ENCODE results near the gene WNT3. TPM values are rescaled to one million over a fixed set of nuclear protein-coding genes. Genes with fewer than 3 reads are reported as not detected.

WNT3 gene
- total and polyA plus RNA-seq, 2 experiments from 2014 or later: 2.7 to 3.4 TPM

DNA sequence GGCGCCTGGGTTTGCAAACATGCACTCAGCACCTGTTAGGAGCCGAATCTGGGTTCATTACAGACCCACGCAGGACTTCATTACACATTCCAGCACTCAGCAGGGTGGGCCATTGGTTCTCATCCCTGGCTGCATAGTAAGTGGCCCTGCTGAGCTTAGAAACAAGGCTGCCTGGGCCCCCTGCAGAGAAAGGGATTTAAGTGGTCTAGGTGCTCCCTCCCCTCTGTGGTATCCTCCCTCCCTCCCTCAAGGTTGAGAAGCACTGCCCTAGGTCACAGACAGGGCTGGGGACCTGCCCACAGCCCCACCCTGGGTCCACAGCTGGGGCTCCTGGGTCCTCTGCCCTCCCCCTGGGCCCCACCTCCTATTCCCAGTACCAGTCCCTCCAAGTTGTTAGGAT lies 28.3 kb downstream of the WNT3 start:
- Histone ChIP-seq H4K20me1 (replicated peaks; ENCODE audit: insufficient read depth) (no peaks in the 10 kb centered on the region), H3K4me3 (no peak overlapping the region), H3K36me3 (ENCODE audit: insufficient read depth) (no peaks in the 10 kb centered on the region), H3K27me3 (ENCODE audit: insufficient read depth) (peaks cover 32% of the 10 kb centered on the region), H2AFZ (no peak overlapping the region), H3K27ac (ENCODE audit: low read depth) (no peak overlapping the region), H3K4me1 (ENCODE audit: insufficient read depth) (no peaks in the 10 kb centered on the region), H3F3A (replicated peaks; ENCODE audit: low read depth) (0 out of 2 replicates have a peak, but pooled peaks cover 4% of the 10 kb centered on the region), H3K4me2 (no peak overlapping the region), H3K79me2 (replicated peaks; ENCODE audit: insufficient read depth) (no peaks in the 10 kb centered on the region), H3K9me2 (ENCODE audit: insufficient read depth) (no peaks in the 10 kb centered on the region)
- H3K4me3 Mint-ChIP-seq: no peak overlapping the region; the same call in 2 of the 3 replicates
- peaks cover 10% of the 10 kb centered on the region; the same call in 2 of the 3 replicates for H3K9me3 Mint-ChIP-seq
- no peak overlapping the region for H3K27ac Mint-ChIP-seq
- ATAC-seq: peak; percentile 28
- peaks cover 38% of the 10 kb centered on the region for H3K27me3 Mint-ChIP-seq (ENCODE audit: insufficient read depth, low read depth, poor library complexity)
- peak; percentile 49 for DNase-seq (ENCODE audit: low spot score)
- peaks cover 10% of the 10 kb centered on the region for H3K4me1 Mint-ChIP-seq
- no peak for TF ChIP-seq JUNB (IDR thresholded peaks at IDR 0.05; ENCODE audit: unreplicated experiment)
- TF ChIP-seq, protein P1, sequence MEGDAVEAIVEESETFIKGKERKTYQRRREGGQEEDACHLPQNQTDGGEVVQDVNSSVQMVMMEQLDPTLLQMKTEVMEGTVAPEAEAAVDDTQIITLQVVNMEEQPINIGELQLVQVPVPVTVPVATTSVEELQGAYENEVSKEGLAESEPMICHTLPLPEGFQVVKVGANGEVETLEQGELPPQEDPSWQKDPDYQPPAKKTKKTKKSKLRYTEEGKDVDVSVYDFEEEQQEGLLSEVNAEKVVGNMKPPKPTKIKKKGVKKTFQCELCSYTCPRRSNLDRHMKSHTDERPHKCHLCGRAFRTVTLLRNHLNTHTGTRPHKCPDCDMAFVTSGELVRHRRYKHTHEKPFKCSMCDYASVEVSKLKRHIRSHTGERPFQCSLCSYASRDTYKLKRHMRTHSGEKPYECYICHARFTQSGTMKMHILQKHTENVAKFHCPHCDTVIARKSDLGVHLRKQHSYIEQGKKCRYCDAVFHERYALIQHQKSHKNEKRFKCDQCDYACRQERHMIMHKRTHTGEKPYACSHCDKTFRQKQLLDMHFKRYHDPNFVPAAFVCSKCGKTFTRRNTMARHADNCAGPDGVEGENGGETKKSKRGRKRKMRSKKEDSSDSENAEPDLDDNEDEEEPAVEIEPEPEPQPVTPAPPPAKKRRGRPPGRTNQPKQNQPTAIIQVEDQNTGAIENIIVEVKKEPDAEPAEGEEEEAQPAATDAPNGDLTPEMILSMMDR (conservative IDR thresholded peaks at IDR 0.05; ENCODE audit: low read depth in 2 of 2): no peak
- TF ChIP-seq ZNF114 (CRISPR knock-in tag; IDR thresholded peaks at IDR 0.05): no peak
- TF ChIP-seq NANOG (IDR thresholded peaks at IDR 0.05; ENCODE audit: borderline replicate concordance): no peak
- TF ChIP-seq, protein P2, sequence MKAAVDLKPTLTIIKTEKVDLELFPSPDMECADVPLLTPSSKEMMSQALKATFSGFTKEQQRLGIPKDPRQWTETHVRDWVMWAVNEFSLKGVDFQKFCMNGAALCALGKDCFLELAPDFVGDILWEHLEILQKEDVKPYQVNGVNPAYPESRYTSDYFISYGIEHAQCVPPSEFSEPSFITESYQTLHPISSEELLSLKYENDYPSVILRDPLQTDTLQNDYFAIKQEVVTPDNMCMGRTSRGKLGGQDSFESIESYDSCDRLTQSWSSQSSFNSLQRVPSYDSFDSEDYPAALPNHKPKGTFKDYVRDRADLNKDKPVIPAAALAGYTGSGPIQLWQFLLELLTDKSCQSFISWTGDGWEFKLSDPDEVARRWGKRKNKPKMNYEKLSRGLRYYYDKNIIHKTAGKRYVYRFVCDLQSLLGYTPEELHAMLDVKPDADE (IDR thresholded peaks at IDR 0.05): no peak
- TF ChIP-seq POLR2AphosphoS5 (IDR thresholded peaks at IDR 0.05; ENCODE audit: low read depth): no peak
- TF ChIP-seq EZH2phosphoT487 (IDR thresholded peaks at IDR 0.05; ENCODE audit: unreplicated experiment): no peak
- no peak for TF ChIP-seq EZH2 (IDR thresholded peaks at IDR 0.05; ENCODE audit: low read depth, unreplicated experiment)
- no peak for TF ChIP-seq ZNF331 (CRISPR knock-in tag; IDR thresholded peaks at IDR 0.05; ENCODE audit: low read depth)
- no peak for TF ChIP-seq ZNF462 (CRISPR knock-in tag; IDR thresholded peaks at IDR 0.05)
- no peak for TF ChIP-seq CREB1 (CRISPR knock-in tag; IDR thresholded peaks at IDR 0.05; ENCODE audit: low read depth)
- no peak for TF ChIP-seq STAT1 (IDR thresholded peaks at IDR 0.05; ENCODE audit: unreplicated experiment)
- TF ChIP-seq REST (IDR thresholded peaks at IDR 0.05; ENCODE audit: unreplicated experiment): no peak
- peaks cover 4% of the 10 kb centered on the region; the same call in 1 of the 3 replicates for H3K36me3 Mint-ChIP-seq (ENCODE audit: low read depth)
